HepG2 (cell line): ENCODE data around the gene TRIM28. TPM values are rescaled to one million over a fixed set of nuclear protein-coding genes. Genes with fewer than 3 reads are reported as not detected.

ENCODE experiments used
- EED ChIP-seq: sonication (generic); formaldehyde crosslinking; IDR thresholded peaks from 2 replicates; pipeline ENCODE4 v1.5.0; 2020; ENCODE audit warnings: mild to moderate bottlenecking, missing genetic modification reagents
- GRHL1 ChIP-seq: sonication (generic); formaldehyde crosslinking; conservative IDR thresholded peaks from 2 replicates; pipeline ENCODE4 v1.8.0; 2022; ENCODE audit warnings: missing genetic modification reagents
- HMGXB4 ChIP-seq, 2 experiments: sonication (generic) in 1 of 2; formaldehyde crosslinking in 1 of 2; IDR thresholded peaks; 2 replicates each; pipeline versions ENCODE4 v1.4.0 to v1.6.1; 2018 to 2020; ENCODE audit warnings: missing genetic modification reagents in 2 of 2, borderline replicate concordance in 1 of 2, low read depth in 1 of 2, mild to moderate bottlenecking in 1 of 2, missing biosample characterization in 1 of 2
- HNRNPH1 ChIP-seq: fragments of 200-400 bp; formaldehyde crosslinking; optimal IDR thresholded peaks from 2 replicates; pipeline ENCODE3; 2017; ENCODE audit warnings: mild to moderate bottlenecking, low read depth, low read length
- KLF13 ChIP-seq: sonication (generic); formaldehyde crosslinking; IDR thresholded peaks from 2 replicates; pipeline ENCODE4 v1.4.0; 2020; ENCODE audit warnings: mild to moderate bottlenecking, missing genetic modification reagents
- MXD4 ChIP-seq: IDR thresholded peaks from 2 replicates; pipeline ENCODE4 v1.6.1; 2016; ENCODE audit warnings: mild to moderate bottlenecking, missing biosample characterization, missing genetic modification reagents
- SOX5 ChIP-seq: IDR thresholded peaks from 2 replicates; pipeline ENCODE4 v1.6.1; 2016; ENCODE audit warnings: borderline replicate concordance
- XRCC5 ChIP-seq: fragments of 200-400 bp; formaldehyde crosslinking; optimal IDR thresholded peaks from 2 replicates; pipeline ENCODE3; 2017; ENCODE audit warnings: mild to moderate bottlenecking, low read length
- ZBTB10 ChIP-seq: sonication (generic); formaldehyde crosslinking; IDR thresholded peaks from 2 replicates; pipeline ENCODE4 v1.4.0; 2020; ENCODE audit warnings: missing genetic modification reagents, borderline replicate concordance
- ZNF234 ChIP-seq: sonication (generic); formaldehyde crosslinking; conservative IDR thresholded peaks from 2 replicates; pipeline ENCODE4 v1.5.1; 2020; ENCODE audit warnings: mild to moderate bottlenecking, missing genetic modification reagents
- ZNF501 ChIP-seq: sonication (generic); formaldehyde crosslinking; IDR thresholded peaks from 2 replicates; pipeline ENCODE4 v1.5.1; 2020; ENCODE audit warnings: mild to moderate bottlenecking, moderate library complexity, missing genetic modification reagents
- ZNF724P ChIP-seq: sonication (generic); formaldehyde crosslinking; IDR thresholded peaks from 2 replicates; pipeline ENCODE4 v1.8.0; 2022; ENCODE audit warnings: missing genetic modification reagents, borderline replicate concordance
- ZNF761 ChIP-seq: sonication (generic); formaldehyde crosslinking; conservative IDR thresholded peaks from 2 replicates; pipeline ENCODE4 v1.4.0; 2020; ENCODE audit warnings: mild to moderate bottlenecking, missing genetic modification reagents
- ZNF772 ChIP-seq: sonication (generic); formaldehyde crosslinking; IDR thresholded peaks from 2 replicates; pipeline ENCODE4 v1.5.0; 2020; ENCODE audit warnings: mild to moderate bottlenecking, missing genetic modification reagents
- ZSCAN31 ChIP-seq: sonication (generic); formaldehyde crosslinking; IDR thresholded peaks from 2 replicates; pipeline ENCODE4 v1.5.0; 2020; ENCODE audit warnings: low read depth, mild to moderate bottlenecking, missing genetic modification reagents
- polyA plus RNA-seq, 8 experiments: library from polyadenylated mRNA; depleted of rRNA in 3 of 8; stranded (reverse) in 7 of 8; unstranded in 1 of 8; fragments of >200 nt; fragmentation: Illumina TruSeq in 4 of 8; extraction: Trizol in 4 of 8; gene quantifications; 2 replicates each; pipeline versions ENCODE4 v1.2.1 to v1.2.3, GENCODE V29; 2011 to 2016; ENCODE audit warnings: low read depth in 4 of 8, missing spikeins in 1 of 8, mixed read lengths in 1 of 8; ENCODE audit not compliant: insufficient read depth in 1 of 8
- total RNA-seq, 5 experiments: library from RNA; depleted of rRNA; stranded (reverse); fragments of >200 nt; fragmentation: Illumina TruSeq; extraction: Trizol; gene quantifications; 2 replicates each; pipeline ENCODE4 v1.2.3, GENCODE V29; 2016; ENCODE audit warnings: low read depth in 1 of 5
- TF ChIP-seq, protein P1 (sequence below): sonication (generic); formaldehyde crosslinking; IDR thresholded peaks from 2 replicates; pipeline ENCODE4 v1.5.0; 2020; ENCODE audit warnings: missing genetic modification reagents
- TF ChIP-seq, protein P2 (sequence below): sonication (generic); formaldehyde crosslinking; IDR thresholded peaks from 2 replicates; pipeline ENCODE4 v1.4.0; 2020; ENCODE audit warnings: mild to moderate bottlenecking, missing genetic modification reagents

Gene TRIM28
- total and polyA plus RNA-seq, 2 of the 13 experiments (the other 11 are each of a cell fraction or from before 2014, with no cell fraction given), result 361 to 439 TPM

GRCh38 chr19:58519355-58520256 is 24.3 kb upstream of the TRIM28 start, which contains the start of gene ZBTB45 (continued):
- TF ChIP-seq MXD4 (CRISPR knock-in tag) (peak; percentile 91), ZNF501 (CRISPR knock-in tag) (peak; percentile 96), HNRNPH1 (no peak), ZSCAN31 (CRISPR knock-in tag) (peak; percentile 99), XRCC5 (peak; percentile 99), SOX5 (CRISPR knock-in tag) (peak; percentile 55; the same call in 1 of the 2 replicates), ZBTB10 (peak; percentile 70; the same call in 1 of the 2 replicates), HMGXB4 (CRISPR knock-in tag; IDR thresholded peaks at IDR 0.05; ENCODE audit: borderline replicate concordance in 1 of 2, low read depth in 1 of 2) (peak; percentile 93 to 100), GRHL1 (CRISPR knock-in tag) (no peak), EED (CRISPR knock-in tag) (0 out of 2 replicates have a peak, but pooled peaks have one; percentile 16), KLF13 (CRISPR knock-in tag) (0 out of 2 replicates have a peak, but pooled peaks have one; percentile 44), ZNF724P (peak; percentile 92), ZNF761 (peak; percentile 93), ZNF234 (CRISPR knock-in tag) (peak; percentile 86; the same call in 1 of the 2 replicates), ZNF772 (CRISPR knock-in tag) (peak; percentile 91)
- TF ChIP-seq, protein P1, sequence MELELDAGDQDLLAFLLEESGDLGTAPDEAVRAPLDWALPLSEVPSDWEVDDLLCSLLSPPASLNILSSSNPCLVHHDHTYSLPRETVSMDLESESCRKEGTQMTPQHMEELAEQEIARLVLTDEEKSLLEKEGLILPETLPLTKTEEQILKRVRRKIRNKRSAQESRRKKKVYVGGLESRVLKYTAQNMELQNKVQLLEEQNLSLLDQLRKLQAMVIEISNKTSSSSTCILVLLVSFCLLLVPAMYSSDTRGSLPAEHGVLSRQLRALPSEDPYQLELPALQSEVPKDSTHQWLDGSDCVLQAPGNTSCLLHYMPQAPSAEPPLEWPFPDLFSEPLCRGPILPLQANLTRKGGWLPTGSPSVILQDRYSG (CRISPR knock-in tag), result no peak
- TF ChIP-seq, protein P2, sequence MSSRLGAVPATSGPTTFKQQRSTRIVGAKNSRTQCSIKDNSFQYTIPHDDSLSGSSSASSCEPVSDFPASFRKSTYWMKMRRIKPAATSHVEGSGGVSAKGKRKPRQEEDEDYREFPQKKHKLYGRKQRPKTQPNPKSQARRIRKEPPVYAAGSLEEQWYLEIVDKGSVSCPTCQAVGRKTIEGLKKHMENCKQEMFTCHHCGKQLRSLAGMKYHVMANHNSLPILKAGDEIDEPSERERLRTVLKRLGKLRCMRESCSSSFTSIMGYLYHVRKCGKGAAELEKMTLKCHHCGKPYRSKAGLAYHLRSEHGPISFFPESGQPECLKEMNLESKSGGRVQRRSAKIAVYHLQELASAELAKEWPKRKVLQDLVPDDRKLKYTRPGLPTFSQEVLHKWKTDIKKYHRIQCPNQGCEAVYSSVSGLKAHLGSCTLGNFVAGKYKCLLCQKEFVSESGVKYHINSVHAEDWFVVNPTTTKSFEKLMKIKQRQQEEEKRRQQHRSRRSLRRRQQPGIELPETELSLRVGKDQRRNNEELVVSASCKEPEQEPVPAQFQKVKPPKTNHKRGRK, result peak; percentile 58; the same call in 1 of the 2 replicates
